ENCODE data around the gene PRM3. TPM values are rescaled to one million over a fixed set of nuclear protein-coding genes. Genes with fewer than 3 reads are reported as not detected.

PRM3 gene
- total and polyA plus RNA-seq, 2 experiments from 2014 or later, result not detected

GRCh38 chr16:11312718-11313492 lies 39.5 kb upstream of the PRM3 start:
- peaks cover 11% of the 10 kb centered on the region for H3K27me3 ChIP-seq
- peak in 1 of 2 donors; percentile 65 for DNase-seq (ENCODE audit: low read depth in 1 of 2, low spot score in 1 of 2)
- no peak overlapping the region for H3K27ac ChIP-seq
- no peak overlapping the region for H3K4me3 ChIP-seq
- no peaks in the 10 kb centered on the region for H3K9me3 ChIP-seq (ENCODE audit: low read depth)
- no peaks in the 10 kb centered on the region for H3K36me3 ChIP-seq
- TF ChIP-seq CTCF (IDR thresholded peaks at IDR 0.05; ENCODE audit: low read depth, low read length), result no peak
- H3K4me1 ChIP-seq (ENCODE audit: low read depth), result no peaks in the 10 kb centered on the region

GRCh38 chr16:11310997-11311561 lies 37.6 kb upstream of the PRM3 start:
- Histone ChIP-seq H3K27ac (no peak overlapping the region), H3K4me1 (ENCODE audit: low read depth) (no peaks in the 10 kb centered on the region), H3K4me3 (no peak overlapping the region), H3K9me3 (ENCODE audit: low read depth) (no peaks in the 10 kb centered on the region), H3K27me3 (peaks cover 8% of the 10 kb centered on the region), H3K36me3 (no peaks in the 10 kb centered on the region)
- TF ChIP-seq CTCF (IDR thresholded peaks at IDR 0.05; ENCODE audit: low read depth, low read length), result no peak
- DNase-seq (ENCODE audit: low read depth in 1 of 2, low spot score in 1 of 2), result no peak

- Histone ChIP-seq H3K27me3 (peaks cover 3% of the 10 kb centered on the region), H3K4me1 (ENCODE audit: low read depth) (no peaks in the 10 kb centered on the region), H3K36me3 (no peaks in the 10 kb centered on the region), H3K4me3 (no peak overlapping the region), H3K27ac (no peak overlapping the region), H3K9me3 (ENCODE audit: low read depth) (no peaks in the 10 kb centered on the region)
- TF ChIP-seq CTCF (IDR thresholded peaks at IDR 0.05; ENCODE audit: low read depth, low read length), result no peak
- DNase-seq (ENCODE audit: low read depth in 1 of 2, low spot score in 1 of 2), result no peak
Measured at GRCh38 chr16:11310634-11310977, 37.2 kb upstream of the PRM3 start.

- H3K27ac ChIP-seq, result no peak overlapping the region
- no peak for DNase-seq (ENCODE audit: low read depth in 1 of 2, low spot score in 1 of 2)
- H3K9me3 ChIP-seq (ENCODE audit: low read depth), result no peaks in the 10 kb centered on the region
- H3K36me3 ChIP-seq, result no peaks in the 10 kb centered on the region
- no peaks in the 10 kb centered on the region for H3K4me1 ChIP-seq (ENCODE audit: low read depth)
- TF ChIP-seq CTCF (IDR thresholded peaks at IDR 0.05; ENCODE audit: low read depth, low read length), result no peak
- H3K27me3 ChIP-seq, result no peaks in the 10 kb centered on the region
- no peak overlapping the region for H3K4me3 ChIP-seq
Measured at GRCh38 chr16:11309895-11310633, 36.6 kb upstream of the PRM3 start.

- no peak for TF ChIP-seq CTCF (IDR thresholded peaks at IDR 0.05; ENCODE audit: low read depth, low read length)
- H3K4me3 ChIP-seq, result no peak overlapping the region
- H3K27me3 ChIP-seq, result no peaks in the 10 kb centered on the region
- DNase-seq (ENCODE audit: low read depth in 1 of 2, low spot score in 1 of 2), result no peak
- H3K36me3 ChIP-seq, result no peaks in the 10 kb centered on the region
- no peaks in the 10 kb centered on the region for H3K9me3 ChIP-seq (ENCODE audit: low read depth)
- no peak overlapping the region for H3K27ac ChIP-seq
- no peaks in the 10 kb centered on the region for H3K4me1 ChIP-seq (ENCODE audit: low read depth)
Measured at GRCh38 chr16:11308493-11309283, 35.3 kb upstream of the PRM3 start.
